ENCODE measurements around the gene ZNF516. TPM values are rescaled to one million over a fixed set of nuclear protein-coding genes. Genes with fewer than 3 reads are reported as not detected.

The ZNF516 gene
- total RNA-seq, 2 donors from 2014 or later, result 10.8 to 21.1 TPM

DNA sequence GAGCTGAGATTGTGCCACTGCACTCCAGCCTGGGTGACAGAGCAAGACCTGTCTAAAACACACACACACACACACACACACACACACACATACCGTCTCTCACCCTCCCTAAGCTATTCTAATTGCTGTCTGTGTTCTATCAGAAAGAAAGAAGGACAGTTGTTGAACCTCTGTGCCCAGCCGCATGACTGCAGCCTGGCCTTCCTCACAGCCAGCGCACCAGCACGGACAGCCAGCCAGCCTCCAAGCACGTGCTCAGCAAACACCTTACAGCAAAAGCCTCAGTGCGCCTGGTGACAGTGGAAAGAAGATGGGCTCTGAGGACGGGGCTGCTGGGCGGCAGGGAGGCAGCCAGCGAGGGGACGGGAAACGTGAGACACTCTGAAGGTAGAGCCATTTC, 58.0 kb downstream of the ZNF516 start:
- Mint-ChIP-seq H3K4me1 (ENCODE audit: low read depth in 2 of 2) (peaks cover 4 to 22% of the 10 kb centered on the region in 2 donors), H3K4me3 (no peak overlapping the region), H3K27ac (no peak overlapping the region), H3K36me3 (no peaks in the 10 kb centered on the region), H3K27me3 (no peaks in the 10 kb centered on the region), H3K9me3 (no peaks in the 10 kb centered on the region)
- DNase-seq (ENCODE audit: low spot score), result no peak
- no peak for ATAC-seq

DNA sequence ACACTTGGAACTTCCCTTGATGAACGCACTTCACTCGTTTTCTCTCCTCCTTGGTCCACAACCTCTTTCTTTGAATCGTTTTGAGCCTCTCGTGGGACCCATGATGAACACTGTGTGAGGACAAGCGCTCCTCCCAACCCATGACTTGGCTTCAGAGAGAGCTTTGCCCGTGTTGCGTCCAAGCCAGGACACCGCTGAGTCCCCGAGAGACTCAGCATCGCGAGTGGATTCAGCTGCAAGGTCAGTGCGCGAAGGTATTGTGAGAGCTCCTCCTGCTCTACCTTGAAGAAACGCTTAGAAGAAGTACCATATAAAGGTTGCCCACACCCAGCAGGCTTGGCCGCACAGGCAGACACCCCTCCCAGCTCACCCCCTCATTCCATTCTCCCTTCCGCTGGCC, 58.7 kb downstream of the ZNF516 start:
- ATAC-seq, result no peak
- Mint-ChIP-seq H3K36me3 (no peaks in the 10 kb centered on the region), H3K27me3 (no peaks in the 10 kb centered on the region), H3K4me3 (no peak overlapping the region), H3K4me1 (ENCODE audit: low read depth in 2 of 2) (peaks cover 4 to 25% of the 10 kb centered on the region in 2 donors), H3K9me3 (no peaks in the 10 kb centered on the region), H3K27ac (no peak overlapping the region)
- no peak for DNase-seq (ENCODE audit: low spot score)

DNA sequence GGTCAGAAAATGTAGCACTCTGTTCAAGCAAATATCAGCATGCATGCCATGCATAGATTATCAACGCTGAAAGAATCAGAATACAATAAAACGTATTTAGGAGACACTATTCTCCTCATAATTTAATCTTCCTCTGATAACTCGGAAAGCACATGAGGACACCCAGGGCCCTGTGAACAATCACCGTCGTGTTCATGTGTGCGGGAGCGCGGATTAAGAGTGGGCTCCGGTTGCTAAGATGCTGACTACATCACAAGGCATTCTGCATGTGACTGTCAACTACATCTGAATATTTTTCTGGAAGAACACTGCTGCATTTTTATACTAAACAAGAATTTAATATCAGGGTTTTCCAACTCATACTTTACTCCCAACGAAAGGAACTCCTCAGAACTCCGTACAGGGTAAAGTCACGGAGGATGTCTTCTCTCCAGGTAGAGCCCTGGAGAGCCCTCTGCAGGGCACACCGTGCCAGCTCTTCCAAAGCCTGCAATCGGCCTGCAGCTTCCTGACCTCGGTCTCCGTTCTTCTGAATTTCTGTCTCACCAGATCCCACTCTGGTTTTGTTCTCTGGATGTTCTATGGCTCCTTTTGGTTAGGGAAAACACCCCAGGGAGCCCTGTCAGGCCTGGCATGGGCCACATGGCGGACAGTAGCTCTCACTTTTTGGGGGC, 59.6 kb downstream of the ZNF516 start:
- Mint-ChIP-seq H3K4me1 (ENCODE audit: low read depth in 2 of 2) (peaks cover 4 to 28% of the 10 kb centered on the region in 2 donors), H3K4me3 (no peak overlapping the region), H3K9me3 (no peaks in the 10 kb centered on the region), H3K36me3 (no peaks in the 10 kb centered on the region), H3K27ac (no peak overlapping the region), H3K27me3 (no peaks in the 10 kb centered on the region)
- ATAC-seq, result no peak
- no peak for DNase-seq (ENCODE audit: low spot score)

DNA sequence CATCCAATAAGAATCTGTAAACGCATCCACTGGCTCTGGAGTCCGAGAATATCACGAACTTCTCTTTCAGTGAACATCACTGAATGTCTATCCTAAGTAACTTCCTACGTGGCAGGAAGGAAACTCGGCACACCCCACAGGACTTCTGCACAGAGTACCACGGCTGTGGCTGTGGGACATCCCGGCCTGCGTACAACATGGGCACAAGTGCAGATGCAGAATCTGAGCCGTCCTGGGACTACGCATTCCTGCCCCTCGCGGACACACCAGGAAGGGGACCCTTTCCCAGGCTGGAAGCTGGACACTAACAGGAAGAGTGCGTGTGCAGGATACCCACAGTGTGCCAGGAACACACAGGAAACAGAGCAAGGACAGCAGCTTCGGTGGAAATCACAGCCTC, 60.6 kb downstream of the ZNF516 start:
- Mint-ChIP-seq H3K36me3 (no peaks in the 10 kb centered on the region), H3K27ac (no peak overlapping the region), H3K4me3 (no peak overlapping the region), H3K9me3 (no peaks in the 10 kb centered on the region), H3K4me1 (ENCODE audit: low read depth in 2 of 2) (peaks cover 4 to 28% of the 10 kb centered on the region in 2 donors), H3K27me3 (no peaks in the 10 kb centered on the region)
- DNase-seq (ENCODE audit: low spot score), result no peak
- ATAC-seq, result no peak

DNA sequence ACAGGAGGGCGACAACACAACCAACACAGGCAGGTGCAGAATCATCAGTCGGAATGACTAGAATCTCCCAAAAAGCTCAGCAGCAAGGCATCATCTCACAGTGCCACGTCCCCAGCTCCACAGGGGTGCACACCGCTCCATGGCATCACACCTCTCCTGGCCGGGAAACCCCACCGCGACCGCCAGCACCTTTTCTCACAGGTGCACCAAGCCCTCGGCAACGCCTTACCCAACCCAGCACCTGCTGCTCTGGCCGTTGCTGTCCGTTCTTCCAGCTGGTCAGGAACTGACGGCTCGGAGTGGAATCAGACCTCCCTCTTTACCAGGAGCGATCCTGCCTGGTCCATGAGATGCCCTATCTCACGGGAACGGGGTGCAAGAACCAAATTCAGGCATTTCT, 61.3 kb downstream of the ZNF516 start:
- H3K4me1 Mint-ChIP-seq (ENCODE audit: low read depth in 2 of 2), result peaks cover 4 to 28% of the 10 kb centered on the region in 2 donors
- ATAC-seq (no peak), DNase-seq (ENCODE audit: low spot score) (no peak)
- no peaks in the 10 kb centered on the region for H3K27me3 Mint-ChIP-seq
- H3K36me3 Mint-ChIP-seq, result no peaks in the 10 kb centered on the region
- H3K27ac Mint-ChIP-seq, result no peak overlapping the region
- H3K4me3 Mint-ChIP-seq, result no peak overlapping the region
- H3K9me3 Mint-ChIP-seq, result no peaks in the 10 kb centered on the region

DNA sequence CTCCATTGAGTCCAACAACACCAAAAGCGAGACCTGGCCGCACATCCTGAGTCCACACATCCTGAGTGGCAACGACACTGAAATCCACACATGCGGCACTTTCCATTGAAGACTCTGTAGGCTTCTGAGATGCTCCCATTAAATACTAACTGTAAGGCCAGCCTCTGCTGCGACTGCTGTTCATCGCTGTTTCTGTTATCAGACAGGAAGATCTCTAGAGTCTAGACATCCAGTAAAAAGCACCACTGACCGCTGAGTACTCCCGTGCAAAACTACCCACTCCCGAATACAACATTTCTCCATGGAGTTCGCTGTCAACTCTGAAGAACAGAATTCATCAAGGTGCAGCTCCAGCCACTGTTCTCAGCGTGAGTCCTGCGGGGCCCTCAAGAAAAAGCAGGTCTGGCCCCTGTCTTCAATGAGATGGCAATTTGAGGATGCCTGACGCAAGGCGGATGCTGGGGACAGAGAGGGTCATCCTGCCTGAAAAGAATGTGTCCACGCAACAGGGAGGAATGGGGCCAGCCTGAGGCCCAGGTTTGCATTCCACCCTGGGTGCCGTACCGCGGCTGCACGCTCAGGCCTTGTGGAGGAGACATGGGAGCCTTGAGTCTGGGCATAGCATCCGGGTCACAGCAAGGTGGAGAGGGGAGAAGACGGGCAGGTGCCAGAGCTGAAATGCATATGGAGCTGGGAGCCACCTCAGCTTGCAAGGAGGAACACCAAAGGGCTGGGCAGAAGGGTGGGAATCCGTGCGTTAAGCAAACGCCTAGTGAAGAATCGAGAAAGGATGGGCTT, 61.9 kb downstream of the ZNF516 start:
- Mint-ChIP-seq H3K9me3 (no peaks in the 10 kb centered on the region), H3K27ac (no peak overlapping the region), H3K4me1 (ENCODE audit: low read depth in 2 of 2) (peaks cover 4 to 34% of the 10 kb centered on the region in 2 donors), H3K36me3 (no peaks in the 10 kb centered on the region), H3K27me3 (no peaks in the 10 kb centered on the region), H3K4me3 (no peak overlapping the region)
- ATAC-seq (no peak), DNase-seq (ENCODE audit: low spot score) (no peak)

DNA sequence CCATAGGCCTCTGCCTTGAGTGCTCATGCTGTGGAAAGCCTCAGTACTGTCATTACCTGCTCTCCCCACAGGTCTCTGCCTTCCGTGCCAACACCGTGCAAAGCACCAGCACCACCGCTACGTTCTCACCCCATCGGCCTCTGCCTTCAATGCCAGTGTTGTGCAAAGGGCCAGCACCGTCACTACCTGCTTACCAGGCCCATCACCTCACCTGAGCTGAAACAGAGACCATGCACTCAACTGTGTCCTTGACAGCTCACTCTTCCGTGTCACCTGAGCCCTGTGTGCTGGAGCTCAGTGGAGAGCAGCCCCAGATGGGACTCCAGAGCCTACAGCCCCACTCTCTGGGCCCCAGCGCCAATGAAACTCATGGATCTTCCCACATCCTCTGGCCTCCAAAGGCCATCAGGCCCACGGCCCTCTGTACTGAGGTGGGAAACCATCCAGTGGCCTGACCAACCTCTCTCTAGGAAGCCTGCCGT, 62.7 kb downstream of the ZNF516 start:
- no peaks in the 10 kb centered on the region for H3K36me3 Mint-ChIP-seq
- H3K4me3 Mint-ChIP-seq, result no peak overlapping the region
- no peak overlapping the region for H3K27ac Mint-ChIP-seq
- H3K9me3 Mint-ChIP-seq, result no peaks in the 10 kb centered on the region
- ATAC-seq (peak in 1 of 2 donors; percentile 28), DNase-seq (ENCODE audit: low spot score) (no peak)
- H3K4me1 Mint-ChIP-seq (ENCODE audit: low read depth in 2 of 2), result peaks cover 4 to 37% of the 10 kb centered on the region in 2 donors
- no peaks in the 10 kb centered on the region for H3K27me3 Mint-ChIP-seq

DNA sequence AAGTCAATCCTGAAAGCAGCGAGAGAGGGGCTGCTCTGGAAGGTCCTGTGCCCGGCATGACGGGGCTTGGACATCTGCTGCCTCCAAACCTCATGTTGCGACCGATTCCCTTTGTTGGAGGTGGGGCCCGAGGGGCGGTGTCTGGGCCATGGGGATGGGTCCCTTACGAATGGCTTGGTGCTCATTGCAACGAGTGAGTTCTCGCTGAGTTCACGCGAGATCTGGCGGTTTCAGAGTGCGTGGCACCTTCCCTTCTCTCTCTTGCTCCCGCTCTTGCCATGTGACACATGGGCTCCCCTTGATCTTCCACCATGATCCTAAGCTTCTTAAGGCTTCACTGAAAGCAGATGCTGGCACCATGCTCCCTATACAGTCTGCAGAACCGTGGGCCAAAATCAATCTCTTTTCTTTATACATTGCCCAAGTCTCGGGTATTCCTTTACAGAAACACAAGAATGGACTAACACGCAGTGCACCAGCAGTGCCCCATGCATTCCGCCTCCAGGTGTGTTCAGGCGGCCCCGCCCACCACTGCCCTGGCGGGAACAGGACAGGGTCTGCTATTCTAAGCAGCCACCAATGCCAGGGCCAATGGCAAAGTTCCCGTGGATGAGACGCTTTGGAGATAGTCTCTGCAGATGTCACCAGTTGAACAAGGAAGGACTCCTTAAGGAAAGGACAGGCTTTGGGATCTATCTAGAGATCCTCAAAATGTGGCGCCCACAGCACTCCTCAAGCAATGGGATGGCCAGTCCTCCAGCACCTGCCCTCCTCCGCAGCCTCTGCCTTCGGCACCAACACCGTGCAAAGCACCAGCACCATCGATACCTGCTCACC, 63.4 kb downstream of the ZNF516 start:
- no peak overlapping the region for H3K4me3 Mint-ChIP-seq
- ATAC-seq, result no peak
- H3K36me3 Mint-ChIP-seq, result no peaks in the 10 kb centered on the region
- H3K27me3 Mint-ChIP-seq, result no peaks in the 10 kb centered on the region
- no peaks in the 10 kb centered on the region for H3K9me3 Mint-ChIP-seq
- H3K27ac Mint-ChIP-seq, result no peak overlapping the region
- H3K4me1 Mint-ChIP-seq (ENCODE audit: low read depth in 2 of 2), result peaks cover 4 to 36% of the 10 kb centered on the region in 2 donors
- DNase-seq (ENCODE audit: low spot score), result no peak

DNA sequence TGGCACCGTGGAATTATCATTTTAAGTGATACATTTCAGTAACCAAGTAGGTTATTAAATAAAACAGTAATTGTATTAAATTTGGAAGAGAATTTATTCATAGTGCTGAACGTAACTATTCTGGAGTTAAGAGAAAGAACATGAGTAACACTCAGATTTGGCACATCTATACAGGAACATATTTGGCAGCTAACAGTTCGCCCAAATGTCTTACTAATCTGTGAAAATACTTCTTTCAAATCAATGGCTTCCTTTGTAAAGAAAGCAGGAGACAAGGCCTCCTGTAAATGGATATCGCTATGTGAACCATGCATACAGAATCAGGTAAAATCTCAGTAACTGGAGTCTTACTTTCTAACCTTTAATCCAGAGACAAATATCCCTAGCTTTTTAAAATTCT, 64.4 kb downstream of the ZNF516 start:
- ATAC-seq, result no peak
- peaks cover 6 to 40% of the 10 kb centered on the region in 2 donors for H3K4me1 Mint-ChIP-seq (ENCODE audit: low read depth in 2 of 2)

DNA sequence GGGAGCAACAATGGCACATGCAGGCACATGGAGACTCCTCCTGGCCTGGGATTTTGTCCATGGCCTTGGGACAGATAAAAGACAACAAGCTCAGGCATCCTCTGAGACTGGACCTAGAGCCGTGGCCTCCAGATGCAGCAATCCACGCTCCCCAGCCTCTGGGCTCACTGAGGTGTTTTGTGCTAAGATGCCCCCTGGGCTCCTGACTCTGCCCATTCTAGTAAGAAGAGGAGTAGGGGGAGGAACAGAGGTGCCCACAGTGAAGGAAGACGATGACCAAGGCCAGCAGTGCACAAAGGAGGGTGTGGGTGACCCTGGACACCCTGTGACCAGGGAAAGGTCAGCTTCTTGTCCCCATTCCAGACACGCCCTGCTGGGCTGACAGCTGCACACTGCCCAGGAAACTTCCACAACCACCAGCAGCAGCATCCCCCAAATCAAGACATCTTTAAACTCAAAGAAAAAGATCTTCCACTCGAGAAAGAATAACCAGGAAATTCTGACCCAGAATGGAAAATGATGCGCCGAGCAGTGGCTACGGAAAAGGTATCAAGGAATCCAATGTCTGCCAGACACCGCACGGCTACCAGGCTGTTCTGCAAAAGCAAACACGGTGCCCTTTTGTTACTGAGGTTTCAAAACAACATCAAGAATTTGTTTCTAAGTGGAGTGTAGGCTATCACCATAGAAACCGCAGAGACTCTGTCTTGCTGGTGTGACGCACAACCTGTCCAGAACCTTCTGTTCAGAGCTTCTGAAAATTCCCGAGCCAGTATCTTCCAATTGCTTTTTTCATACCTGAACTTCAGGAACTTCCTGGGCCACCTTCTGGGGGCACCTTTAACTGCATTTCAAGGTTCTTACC, 65.5 kb downstream of the ZNF516 start:
- no peak for DNase-seq (ENCODE audit: low spot score)
- ATAC-seq, result peak; percentile 11 to 20
- Mint-ChIP-seq H3K27ac (no peak overlapping the region), H3K27me3 (no peaks in the 10 kb centered on the region), H3K4me3 (no peak overlapping the region), H3K4me1 (ENCODE audit: low read depth in 2 of 2) (peaks cover 13 to 48% of the 10 kb centered on the region in 2 donors), H3K9me3 (no peaks in the 10 kb centered on the region), H3K36me3 (no peaks in the 10 kb centered on the region)

More for the DNA sequence above, 64.4 kb downstream of the ZNF516 start:
- DNase-seq (ENCODE audit: low spot score), result no peak
- H3K27ac Mint-ChIP-seq, result no peak overlapping the region
- no peaks in the 10 kb centered on the region for H3K36me3 Mint-ChIP-seq
- H3K4me3 Mint-ChIP-seq, result no peak overlapping the region
- no peaks in the 10 kb centered on the region for H3K9me3 Mint-ChIP-seq
- H3K27me3 Mint-ChIP-seq, result no peaks in the 10 kb centered on the region

DNA sequence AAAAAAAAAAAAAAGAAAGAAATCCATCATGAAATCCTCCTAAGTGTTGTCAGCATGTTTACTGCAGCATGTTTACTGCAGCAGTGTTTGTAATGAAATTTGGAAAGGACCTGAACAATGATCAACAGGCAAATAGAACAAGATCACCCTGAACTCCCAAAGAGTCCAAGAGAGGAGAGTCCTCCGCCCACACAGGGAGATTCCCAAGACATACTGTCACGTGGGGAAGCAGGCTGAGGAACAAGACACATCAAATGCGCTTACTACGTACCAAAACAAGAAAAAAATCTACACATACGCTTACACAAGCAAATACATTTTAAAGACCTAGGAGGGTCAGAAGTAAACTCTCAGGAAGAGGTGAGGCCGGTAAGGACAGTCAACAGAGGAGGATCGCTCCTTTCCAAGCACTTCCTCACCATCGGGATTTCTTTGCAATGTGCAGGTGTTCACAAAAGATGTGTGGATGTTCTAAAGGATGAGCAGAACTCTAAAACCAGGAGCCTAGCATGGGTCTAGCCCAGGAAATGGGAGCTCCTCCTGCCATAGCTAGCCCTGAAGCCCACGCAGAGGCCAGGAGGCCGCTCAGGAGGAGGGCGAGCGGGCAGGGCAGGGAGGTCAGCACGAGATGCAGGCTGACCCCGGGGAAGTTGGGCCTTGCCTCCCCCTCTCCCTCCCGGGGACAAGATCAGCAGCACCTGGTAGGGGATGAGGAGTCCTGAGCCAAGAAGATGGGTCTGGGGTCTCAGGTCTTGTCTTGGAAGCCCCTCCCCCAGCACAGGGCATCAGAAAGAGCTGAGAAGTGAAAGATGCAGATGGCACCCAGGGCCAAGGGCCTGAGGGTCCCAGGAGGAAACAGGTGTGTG, 66.4 kb downstream of the ZNF516 start:
- no peak overlapping the region for H3K4me3 Mint-ChIP-seq
- no peaks in the 10 kb centered on the region for H3K27me3 Mint-ChIP-seq
- peak overlapping the region in 1 of 2 donors; percentile 36 for H3K27ac Mint-ChIP-seq
- no peaks in the 10 kb centered on the region for H3K36me3 Mint-ChIP-seq
- no peak for DNase-seq (ENCODE audit: low spot score)
- no peaks in the 10 kb centered on the region for H3K9me3 Mint-ChIP-seq
- H3K4me1 Mint-ChIP-seq (ENCODE audit: low read depth in 2 of 2), result peaks cover 13 to 48% of the 10 kb centered on the region in 2 donors
- peak; percentile 15 to 24 for ATAC-seq

DNA sequence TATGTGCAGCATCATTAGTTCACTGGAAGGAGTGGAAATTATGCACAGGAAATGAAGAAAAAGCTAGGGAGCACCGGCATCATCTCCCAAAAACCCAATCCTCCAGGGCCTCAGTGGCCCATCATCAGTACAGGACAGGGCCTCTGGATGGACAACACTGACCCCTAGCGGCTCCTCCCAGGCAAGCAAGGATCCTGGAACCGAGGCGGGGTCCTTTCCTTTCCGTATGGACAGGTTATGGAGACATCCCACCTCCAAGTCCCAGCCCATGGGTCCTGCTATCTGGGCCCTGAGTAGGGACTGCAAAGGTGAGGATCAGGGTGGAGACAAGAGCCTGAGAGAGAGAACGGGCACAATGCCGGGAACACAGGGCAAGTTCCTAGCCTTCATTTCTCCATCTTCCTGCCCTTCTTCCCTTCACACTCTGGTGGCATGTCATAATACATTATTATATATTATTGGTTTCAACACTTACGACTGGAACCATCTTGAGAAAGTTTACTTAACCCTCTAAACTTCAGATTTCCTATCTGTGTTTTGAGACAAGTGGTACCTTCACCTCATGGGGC, 68.2 kb downstream of the ZNF516 start:
- H3K9me3 Mint-ChIP-seq, result no peaks in the 10 kb centered on the region
- H3K4me3 Mint-ChIP-seq, result no peak overlapping the region
- H3K4me1 Mint-ChIP-seq (ENCODE audit: low read depth in 2 of 2), result peaks cover 9 to 40% of the 10 kb centered on the region in 2 donors
- H3K27ac Mint-ChIP-seq, result no peak overlapping the region
- no peak for ATAC-seq
- DNase-seq (ENCODE audit: low spot score), result no peak
- no peaks in the 10 kb centered on the region for H3K27me3 Mint-ChIP-seq
- H3K36me3 Mint-ChIP-seq, result no peaks in the 10 kb centered on the region

All from natural killer cell treated with Interleukin-12 subunit alpha and Interleukin-12 subunit beta and Interleukin-15 and Interleukin-18, amount 100 ng/mL, for 72 hours (primary cell).